H9 (cell line): ENCODE data around the gene NUP85. TPM values are rescaled to one million over a fixed set of nuclear protein-coding genes. Genes with fewer than 3 reads are reported as not detected.

ENCODE experiments used
- DNase-seq: peaks from one replicate; pipeline ENCODE4 v3.0.0-alpha.2; 2017
- H2AFZ ChIP-seq: one replicate; pipeline ENCODE4 v1.6.1; 2013; ENCODE audit warnings: mild to moderate bottlenecking, low read length, control low read depth, moderate library complexity
- H2AK5ac ChIP-seq: 2 replicates; pipeline ENCODE4 v1.6.1; 2013; ENCODE audit warnings: low read length, control low read depth, mixed read lengths; ENCODE audit not compliant: insufficient read length
- H2BK120ac ChIP-seq: one replicate; pipeline ENCODE4 v1.6.1; 2013; ENCODE audit warnings: low read depth, mild to moderate bottlenecking, low read length, control low read depth, inconsistent platforms; ENCODE audit not compliant: poor library complexity, severe bottlenecking
- H2BK12ac ChIP-seq: 2 replicates; pipeline ENCODE4 v1.6.1; 2013; ENCODE audit warnings: low read length, control low read depth, mixed read lengths, low read depth; ENCODE audit not compliant: insufficient read length
- H2BK15ac ChIP-seq: 2 replicates; pipeline ENCODE4 v1.6.1; 2013; ENCODE audit warnings: low read depth, low read length, control low read depth
- H2BK20ac ChIP-seq: one replicate; pipeline ENCODE4 v1.6.1; 2013; ENCODE audit warnings: low read depth, mild to moderate bottlenecking, low read length, control low read depth, inconsistent platforms; ENCODE audit not compliant: poor library complexity, severe bottlenecking
- H2BK5ac ChIP-seq: 2 replicates; pipeline ENCODE4 v1.6.1; 2013; ENCODE audit warnings: low read length, control low read depth, mixed read lengths; ENCODE audit not compliant: insufficient read length
- H3K14ac ChIP-seq: 2 replicates; pipeline ENCODE4 v1.6.1; 2013; ENCODE audit warnings: low read length, control low read depth; ENCODE audit not compliant: insufficient read depth
- H3K18ac ChIP-seq: 2 replicates; pipeline ENCODE4 v1.6.1; 2013; ENCODE audit warnings: low read depth, mild to moderate bottlenecking, mixed read lengths, low read length, control low read depth; ENCODE audit not compliant: insufficient read length
- H3K23ac ChIP-seq: 2 replicates; pipeline ENCODE4 v1.6.1; 2013; ENCODE audit warnings: low read length, control low read depth, mixed read lengths, low read depth; ENCODE audit not compliant: insufficient read length
- H3K23me2 ChIP-seq: 2 replicates; pipeline ENCODE4 v1.6.1; 2013; ENCODE audit warnings: low read depth, mild to moderate bottlenecking, mixed read lengths, low read length, control low read depth; ENCODE audit not compliant: insufficient read length, poor library complexity, severe bottlenecking
- H3K27ac ChIP-seq: 2 replicates; pipeline ENCODE4 v1.5.1; 2013; ENCODE audit warnings: low read length, control low read depth, mixed read lengths, low read depth; ENCODE audit not compliant: insufficient read length
- H3K27me3 ChIP-seq: 2 replicates; pipeline ENCODE4 v1.6.1; 2013; ENCODE audit warnings: low read length, control low read depth, inconsistent platforms; ENCODE audit not compliant: insufficient read depth
- H3K4ac ChIP-seq: 2 replicates; pipeline ENCODE4 v1.6.1; 2013; ENCODE audit warnings: low read depth, mild to moderate bottlenecking, control low read depth, inconsistent platforms, low read length, moderate library complexity
- H3K4me1 ChIP-seq: 2 replicates; pipeline ENCODE4 v1.6.1; 2013; ENCODE audit warnings: low read length, control low read depth, inconsistent platforms; ENCODE audit not compliant: insufficient read depth
- H3K4me2 ChIP-seq: 2 replicates; pipeline ENCODE4 v1.6.1; 2013; ENCODE audit warnings: low read length, control low read depth, mixed read lengths; ENCODE audit not compliant: insufficient read length, insufficient read depth
- H3K56ac ChIP-seq: 2 replicates; pipeline ENCODE4 v1.6.1; 2013; ENCODE audit warnings: low read depth, mild to moderate bottlenecking, mixed read lengths, low read length, control low read depth; ENCODE audit not compliant: insufficient read length
- H3K79me1 ChIP-seq: 2 replicates; pipeline ENCODE4 v1.6.1; 2013; ENCODE audit warnings: low read depth, mild to moderate bottlenecking, moderate library complexity, low read length, control low read depth, inconsistent platforms; ENCODE audit not compliant: insufficient read depth, poor library complexity, severe bottlenecking
- H3K79me2 ChIP-seq: 2 replicates; pipeline ENCODE4 v1.6.1; 2013; ENCODE audit warnings: low read length, control low read depth, inconsistent platforms; ENCODE audit not compliant: insufficient read depth
- H3K9ac ChIP-seq: 2 replicates; pipeline ENCODE4 v1.6.1; 2013; ENCODE audit warnings: low read length, control low read depth, mixed read lengths; ENCODE audit not compliant: insufficient read length; ENCODE audit errors: extremely low read depth
- H3K9me3 ChIP-seq: one replicate; pipeline ENCODE4 v1.6.1; 2013; ENCODE audit warnings: low read depth, low read length, inconsistent platforms; ENCODE audit not compliant: control insufficient read depth
- H3T11ph ChIP-seq: one replicate; pipeline ENCODE4 v1.6.1; 2013; ENCODE audit warnings: mild to moderate bottlenecking, low read length, control low read depth, inconsistent platforms
- H4K20me1 ChIP-seq: one replicate; pipeline ENCODE4 v1.6.1; 2013; ENCODE audit not compliant: control insufficient read depth, insufficient read length, insufficient read depth
- H4K5ac ChIP-seq: 2 replicates; pipeline ENCODE4 v1.6.1; 2013; ENCODE audit warnings: low read depth, mild to moderate bottlenecking, mixed read lengths, low read length, control low read depth; ENCODE audit not compliant: insufficient read length
- H4K8ac ChIP-seq: replicated peaks from 2 replicates; pipeline ENCODE4 v1.6.1; 2013; ENCODE audit warnings: low read length, control low read depth, mixed read lengths, low read depth; ENCODE audit not compliant: insufficient read length
- H4K91ac ChIP-seq: 2 replicates; pipeline ENCODE4 v1.6.1; 2013; ENCODE audit warnings: low read depth, mild to moderate bottlenecking, moderate library complexity, mixed read lengths, low read length, control low read depth; ENCODE audit not compliant: insufficient read length
- H3K27ac Mint-ChIP-seq, 3 experiments: 2 replicates in 2 of 3; 3 replicates in 1 of 3; pipeline ENCODE4 v1.8.0; 2020 to 2021; ENCODE audit warnings: mixed read lengths in 3 of 3, mild to moderate bottlenecking in 1 of 3, moderate library complexity in 1 of 3
- H3K27me3 Mint-ChIP-seq: 2 replicates; pipeline ENCODE4 v1.8.0; 2021; ENCODE audit warnings: low read depth, mild to moderate bottlenecking, moderate library complexity, mixed read lengths
- H3K36me3 Mint-ChIP-seq, 3 experiments: 2 replicates in 2 of 3; 3 replicates in 1 of 3; pipeline ENCODE4 v1.8.0; 2020 to 2021; ENCODE audit warnings: low read depth in 3 of 3, mixed read lengths in 3 of 3; ENCODE audit not compliant: insufficient read depth in 1 of 3
- H3K4me1 Mint-ChIP-seq, 2 experiments: 2 replicates each; pipeline ENCODE4 v1.8.0; 2020; ENCODE audit warnings: mixed read lengths in 2 of 2
- H3K4me3 Mint-ChIP-seq, 2 experiments: 2 replicates in 1 of 2; 3 replicates in 1 of 2; pipeline ENCODE4 v1.8.0; 2020 to 2021; ENCODE audit warnings: mild to moderate bottlenecking in 2 of 2, mixed read lengths in 2 of 2, moderate library complexity in 1 of 2
- H3K9me3 Mint-ChIP-seq, 2 experiments: 2 replicates in 1 of 2; 3 replicates in 1 of 2; pipeline ENCODE4 v1.8.0; 2020; ENCODE audit warnings: mild to moderate bottlenecking in 2 of 2, mixed read lengths in 2 of 2, moderate library complexity in 1 of 2
- CTCF ChIP-seq: fragments of 200-600 bp; sonication (generic); conservative IDR thresholded peaks from 3 replicates; pipeline ENCODE4 v1.8.0; 2021; ENCODE audit warnings: antibody characterized with exemption, mild to moderate bottlenecking
- WGBS: extraction: QIAGEN DNeasy Blood & Tissue Kit; methylation state at CpG from one replicate; pipeline ENCODE4 v1.1.7; 2013; ENCODE audit warnings: missing lambda C conversion rate, low lambda C conversion rate, mixed read lengths; ENCODE audit not compliant: insufficient read length; ENCODE audit errors: extremely low coverage; 5-methylcytosine and 5-hydroxymethylcytosine counted together
- total RNA-seq: library from RNA; stranded (reverse); gene quantifications from 2 replicates; pipeline ENCODE4 v1.2.1, GENCODE V29; 2021

NUP85 gene
- total RNA-seq, 1 experiment from 2014 or later: 145 TPM

- TF ChIP-seq CTCF: no peak
- H2AFZ ChIP-seq: no peak within 1 kb of the TSS
- H3K4me1 Mint-ChIP-seq: peaks cover 12 to 29% of the 10 kb centered on the region in 2 experiments
- no peak within 1 kb of the TSS for H4K8ac ChIP-seq
- no peak within 1 kb of the TSS for H3T11ph ChIP-seq
- no peaks in the 10 kb centered on the region for H4K20me1 ChIP-seq
- peaks cover 19 to 39% (median 39%) of the 10 kb centered on the region in 3 experiments for H3K36me3 Mint-ChIP-seq
- H3K56ac ChIP-seq: no peak within 1 kb of the TSS
- H2BK5ac ChIP-seq: no peak within 1 kb of the TSS
- peak within 1 kb of the TSS; percentile 80 for H3K4me2 ChIP-seq
- H3K23ac ChIP-seq: no peak within 1 kb of the TSS
- peak within 1 kb of the TSS; percentile 22 for H3K27ac ChIP-seq
- no peaks in the 10 kb centered on the region; the same call in 1 of the 2 replicates for H3K27me3 Mint-ChIP-seq
- H3K79me2 ChIP-seq: peaks cover 38% of the 10 kb centered on the region
- H3K14ac ChIP-seq: peak within 1 kb of the TSS; percentile 92
- no peak within 1 kb of the TSS for H2BK20ac ChIP-seq
- no peak within 1 kb of the TSS for H2BK120ac ChIP-seq
- no peak within 1 kb of the TSS; the same call in 1 of the 2 replicates for H3K4ac ChIP-seq
- H2AK5ac ChIP-seq: no peak within 1 kb of the TSS
- H3K23me2 ChIP-seq: peaks cover 10% of the 10 kb centered on the region
- no peak within 1 kb of the TSS for H2BK12ac ChIP-seq
- H3K9ac ChIP-seq: peak within 1 kb of the TSS; percentile 95
- peak; percentile 97 for DNase-seq
- H3K4me3 Mint-ChIP-seq: peak within 1 kb of the TSS; percentile 88 to 89
- no CpG with 5 or more reads among the region's 92 CpGs for WGBS
- no peaks in the 10 kb centered on the region for H3K4me1 ChIP-seq
- peak within 1 kb of the TSS; percentile 80 for H3K18ac ChIP-seq
- H4K91ac ChIP-seq: peak within 1 kb of the TSS; percentile 99
- H3K9me3 ChIP-seq: no peaks in the 10 kb centered on the region
- no peak within 1 kb of the TSS for H4K5ac ChIP-seq
- H3K79me1 ChIP-seq: peaks cover 6% of the 10 kb centered on the region
- H3K9me3 Mint-ChIP-seq: no peaks in the 10 kb centered on the region
- no peak within 1 kb of the TSS for H2BK15ac ChIP-seq
- H3K27me3 ChIP-seq: no peaks in the 10 kb centered on the region
- H3K27ac Mint-ChIP-seq: peak within 1 kb of the TSS; percentile 96 to 99 (median 98)
These were observed 22.7 kb upstream of the NUP85 start, which contains the start of gene SUMO2 for GRCh38 chr17:75182569-75183436. Gene SUMO2, minus strand, starts transcription at chr17:75182959. Its CDS starts 125 bp downstream, at chr17:75182834.
